Skeletal muscle cell (primary cell): ENCODE data around the gene ANO6.
"Not testable (repeated sequence)": the region's sequence is repeated elsewhere in the genome, so short reads cannot be mapped to it uniquely, and the experiment has no call there.

Experiments
- DNase-seq: peaks from one replicate; pipeline ENCODE4 v3.0.0-alpha.2; 2010; ENCODE audit warnings: low read depth
- H3K4me3 ChIP-seq: 2 replicates; pipeline ENCODE4 v1.5.1; 2011; ENCODE audit warnings: low read depth, mild to moderate bottlenecking, control low read depth, low read length, moderate library complexity

ANO6 gene

DNA sequence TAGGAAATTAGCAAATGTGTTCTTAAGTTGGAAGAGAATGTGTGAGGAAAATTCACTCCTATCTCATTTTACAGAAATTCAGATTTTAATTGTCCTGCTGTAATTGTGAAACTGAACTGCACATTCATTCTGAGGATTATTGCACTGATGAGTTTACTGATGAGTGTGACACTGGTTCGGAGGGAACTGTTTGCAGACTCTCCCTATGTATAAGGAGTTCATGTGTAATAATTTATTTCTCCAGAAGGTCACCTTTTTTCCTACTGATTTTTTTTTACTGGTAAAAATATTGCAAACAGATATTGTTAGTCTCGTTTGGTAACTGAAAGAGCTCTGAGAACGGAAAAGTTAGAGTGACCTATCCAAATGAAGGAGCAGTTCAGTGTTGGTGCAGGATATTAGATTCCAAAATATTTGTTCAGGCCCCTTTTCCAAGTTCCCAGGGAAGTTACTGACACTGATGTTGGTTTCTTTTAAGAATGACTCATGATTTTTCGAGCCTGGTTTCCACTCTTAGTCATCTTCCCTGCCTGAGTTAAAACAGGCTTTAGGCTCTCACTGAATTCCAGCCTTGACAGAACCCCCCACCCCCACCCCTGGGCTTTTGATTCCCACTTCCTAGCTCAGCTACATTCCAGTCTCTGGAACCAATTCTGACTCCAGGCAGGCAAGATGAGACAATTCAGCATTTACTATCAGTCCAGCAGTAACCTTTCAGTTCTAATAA is 18.4 kb downstream of the ANO6 start:
- H3K4me3 ChIP-seq, result peak overlapping the region; percentile 16
- peak; percentile 96 for DNase-seq

DNA sequence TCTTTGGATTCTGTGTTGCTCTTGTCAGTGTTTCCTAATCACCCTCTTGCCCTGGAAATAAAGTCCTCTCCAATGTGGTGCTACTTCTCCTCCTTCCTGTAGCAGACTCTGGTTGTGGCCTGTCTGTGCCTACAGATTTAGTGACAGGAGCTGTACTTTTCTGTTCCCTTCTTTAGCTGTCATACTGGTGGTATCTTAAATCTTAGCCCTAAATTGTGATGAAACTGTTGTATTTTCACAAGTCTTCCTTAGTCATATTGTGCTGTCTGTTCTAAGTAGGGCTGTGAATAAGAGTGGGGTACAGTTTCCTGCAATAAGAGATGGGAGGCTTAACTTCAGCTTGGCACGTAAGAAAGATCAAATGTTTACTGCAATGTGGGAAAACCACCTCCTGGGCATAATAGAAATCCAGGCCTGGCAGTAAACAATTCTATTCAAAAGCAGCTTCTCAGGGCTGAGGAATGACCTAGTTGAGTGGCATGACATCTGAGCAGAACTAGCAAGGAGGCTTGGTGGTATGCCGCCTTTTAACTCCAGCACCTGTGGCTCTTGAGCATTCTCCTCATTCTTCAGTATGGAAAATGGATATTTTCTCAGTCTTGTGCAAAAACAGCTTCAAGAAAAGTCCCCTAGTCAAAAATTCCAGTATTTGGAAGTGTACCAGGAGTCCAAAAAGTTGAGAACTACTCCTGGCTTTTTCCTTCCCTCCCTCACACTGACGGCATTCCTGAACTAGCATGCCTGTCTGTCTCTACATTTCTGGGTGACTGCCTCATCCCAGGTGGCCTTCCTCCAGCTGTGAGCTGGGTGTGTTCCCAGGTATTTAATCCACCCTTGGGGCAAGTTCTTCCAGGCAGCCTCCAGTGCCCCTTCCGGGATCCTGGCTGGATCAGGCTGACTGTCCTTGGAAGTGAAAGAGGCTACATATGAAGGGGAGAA is 19.5 kb downstream of the ANO6 start:
- H3K4me3 ChIP-seq, result peak overlapping the region; percentile 16
- peak; percentile 76 for DNase-seq

DNA sequence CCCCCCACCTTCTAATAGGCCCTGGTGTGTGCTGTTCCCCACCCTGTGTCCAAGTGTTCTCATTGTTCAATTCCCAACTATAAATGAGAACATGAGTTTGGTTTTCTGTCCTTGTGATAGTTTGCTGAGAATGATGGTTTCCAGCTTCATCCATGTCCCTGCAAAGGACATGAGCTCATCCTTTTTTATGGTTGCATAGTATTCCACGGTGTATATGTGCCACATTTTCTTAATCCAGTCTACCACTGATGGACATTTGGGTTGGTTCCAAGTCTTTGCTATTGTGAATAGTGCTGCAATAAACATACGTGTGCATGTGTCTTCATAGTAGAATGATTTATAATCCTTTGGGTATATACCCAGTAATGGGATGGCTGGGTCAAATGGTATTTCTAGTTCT is 20.5 kb downstream of the ANO6 start:
- H3K4me3 ChIP-seq, DNase-seq: not testable (repeated sequence)

DNA sequence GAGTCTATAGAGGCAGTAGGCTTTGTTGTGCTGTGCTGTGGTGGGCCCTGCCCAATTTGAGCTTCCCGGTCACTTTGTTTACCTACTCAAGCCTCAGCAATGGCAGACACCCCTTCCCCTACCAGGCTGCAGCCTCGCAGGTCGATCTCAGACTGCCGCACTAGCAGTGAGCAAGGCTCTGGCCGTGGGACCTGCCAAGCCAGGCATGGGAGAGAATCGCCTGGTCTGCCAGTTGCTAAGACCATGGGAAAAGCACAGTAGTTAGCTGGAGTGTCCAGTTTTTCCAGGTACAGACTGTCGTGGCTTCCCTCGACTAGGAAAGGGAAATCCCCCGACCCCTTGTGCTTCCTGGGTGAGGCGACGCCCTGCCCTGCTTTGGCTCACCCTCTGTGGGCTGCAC is 26.3 kb downstream of the ANO6 start:
- no peak for DNase-seq
- no peak overlapping the region for H3K4me3 ChIP-seq

DNA sequence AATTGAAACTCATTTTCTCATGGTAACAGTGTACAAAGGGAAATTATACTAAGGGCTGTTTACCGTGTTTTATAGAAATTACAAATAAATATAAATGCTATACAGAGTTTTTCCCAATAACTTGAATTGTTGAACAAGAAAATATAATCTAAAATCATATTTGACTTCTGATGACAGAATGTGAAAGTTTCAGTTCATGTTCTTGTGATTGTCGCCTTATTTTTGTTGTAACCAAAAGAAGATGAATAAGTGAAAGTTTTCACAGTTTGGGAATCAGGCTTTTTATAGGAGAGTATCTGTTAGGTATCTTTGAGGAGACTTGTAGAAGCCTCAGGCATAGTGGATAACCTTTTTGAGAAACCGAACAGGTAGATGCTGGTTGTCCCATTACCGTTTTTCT is 28.1 kb downstream of the ANO6 start:
- no peak for DNase-seq
- no peak overlapping the region for H3K4me3 ChIP-seq

DNA sequence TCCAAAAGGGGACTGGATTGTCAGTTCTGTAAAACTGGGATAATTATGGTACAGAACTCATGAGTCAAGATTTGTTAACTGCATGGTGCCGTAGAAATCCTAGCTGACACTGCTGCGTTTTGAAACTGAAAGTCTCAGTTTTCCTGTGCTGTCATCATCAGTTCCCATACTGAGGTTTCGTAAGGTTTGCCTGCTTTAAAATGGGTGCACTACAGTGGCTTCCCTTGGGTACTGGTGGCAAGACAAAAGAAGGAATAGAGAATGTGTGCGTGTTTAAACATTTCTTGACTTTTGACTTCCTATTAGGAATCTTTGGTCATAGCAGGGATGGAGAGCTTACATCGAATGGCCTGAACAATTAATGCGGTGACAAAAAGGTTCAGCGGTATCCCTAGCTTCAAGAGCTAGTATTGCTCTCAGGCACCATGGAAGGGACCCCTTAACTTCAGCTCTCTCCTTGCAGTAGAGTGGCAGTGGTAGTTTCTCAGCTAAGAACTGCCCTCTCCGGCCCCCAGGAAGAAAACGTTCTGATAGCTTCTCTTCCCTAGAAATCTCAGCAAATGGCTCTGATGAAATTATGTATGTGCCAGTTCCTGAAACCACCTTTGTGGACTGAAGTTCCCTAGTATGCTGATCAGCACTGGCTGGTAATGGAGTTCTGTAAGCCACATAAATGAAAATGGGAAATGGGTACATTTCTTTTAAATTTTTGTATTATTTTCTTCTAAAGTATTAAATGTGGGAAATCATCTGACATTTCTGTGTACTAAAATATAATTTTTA is 28.9 kb downstream of the ANO6 start:
- DNase-seq, result no peak
- H3K4me3 ChIP-seq, result no peak overlapping the region

DNA sequence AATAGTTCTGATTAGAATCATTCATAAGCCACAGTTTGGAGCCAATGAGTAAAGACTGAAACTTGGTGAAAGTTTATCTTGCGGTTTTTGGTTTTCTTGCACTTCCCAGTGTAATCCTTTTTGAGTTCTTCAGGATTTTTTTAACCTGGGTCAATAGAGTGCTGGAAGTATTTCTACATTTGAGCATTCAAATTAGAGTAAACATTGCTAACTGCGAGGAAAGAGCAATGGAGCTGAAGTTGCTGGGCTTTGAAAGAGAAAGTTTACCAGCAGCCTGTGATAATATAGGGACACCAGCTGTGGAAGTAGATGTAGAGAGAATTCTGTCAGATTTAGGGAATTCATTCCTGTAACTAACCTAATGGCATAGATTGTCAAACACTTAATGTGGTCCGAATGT is 30.3 kb downstream of the ANO6 start:
- DNase-seq, result no peak
- H3K4me3 ChIP-seq, result no peak overlapping the region

DNA sequence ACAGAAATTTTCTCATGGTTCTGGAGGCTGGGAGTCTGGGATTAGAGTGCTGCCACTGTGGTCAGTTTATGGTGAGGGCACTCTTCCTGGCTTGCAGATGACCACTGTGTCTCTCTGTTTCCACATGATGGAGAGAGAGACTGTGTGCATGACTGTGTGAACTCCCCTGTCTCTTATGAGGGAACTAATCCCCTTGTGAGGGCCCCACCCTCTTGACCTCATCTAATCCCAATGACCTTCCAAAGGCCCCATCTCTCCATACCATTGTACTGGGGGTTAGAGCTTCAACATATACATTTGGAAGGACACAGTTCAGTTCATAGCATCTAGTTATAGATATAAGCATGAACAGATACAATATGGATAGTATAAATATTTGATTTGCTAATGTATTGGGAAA is 31.7 kb downstream of the ANO6 start:
- DNase-seq, result no peak
- H3K4me3 ChIP-seq, result no peak overlapping the region

DNA sequence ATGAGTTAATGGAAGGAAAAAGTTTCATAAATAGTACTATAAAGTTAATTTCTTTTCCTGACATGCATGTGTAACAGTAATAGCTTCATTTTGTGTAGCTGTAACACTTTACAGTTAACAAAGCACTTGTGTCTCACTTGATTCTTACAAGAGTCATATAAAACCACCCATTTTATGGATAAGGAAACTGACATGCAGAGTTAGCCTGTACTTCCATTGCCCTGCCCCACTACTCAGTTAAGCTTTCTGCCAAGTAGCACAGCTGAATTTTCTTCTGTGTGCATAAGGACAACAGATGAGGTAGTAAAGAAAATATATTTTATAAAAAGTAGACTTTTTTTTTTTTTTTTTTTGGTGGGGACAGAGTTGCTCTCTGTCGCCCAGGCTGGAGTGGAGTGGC is 32.2 kb downstream of the ANO6 start:
- no peak overlapping the region for H3K4me3 ChIP-seq
- DNase-seq, result no peak

DNA sequence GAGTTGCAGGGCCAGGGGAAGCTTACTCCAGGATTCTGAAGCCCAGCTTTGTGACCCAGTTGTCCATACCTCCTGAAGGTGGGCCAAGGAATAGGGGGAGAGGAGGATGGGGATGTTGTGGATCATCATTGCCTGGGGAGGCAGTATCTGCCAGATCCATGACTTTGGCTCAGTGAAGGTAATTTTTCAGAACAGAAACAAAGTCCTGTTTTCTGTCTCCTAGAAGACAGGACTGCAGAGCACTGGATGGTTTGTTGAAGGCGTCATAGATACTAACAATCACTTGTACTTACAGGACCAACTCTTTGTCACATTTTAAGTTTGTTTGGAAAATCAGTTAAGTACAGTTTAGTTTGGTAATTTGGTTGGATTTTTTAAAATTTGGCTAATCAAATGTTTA is 38.4 kb downstream of the ANO6 start:
- H3K4me3 ChIP-seq, result no peak overlapping the region
- no peak for DNase-seq

DNA sequence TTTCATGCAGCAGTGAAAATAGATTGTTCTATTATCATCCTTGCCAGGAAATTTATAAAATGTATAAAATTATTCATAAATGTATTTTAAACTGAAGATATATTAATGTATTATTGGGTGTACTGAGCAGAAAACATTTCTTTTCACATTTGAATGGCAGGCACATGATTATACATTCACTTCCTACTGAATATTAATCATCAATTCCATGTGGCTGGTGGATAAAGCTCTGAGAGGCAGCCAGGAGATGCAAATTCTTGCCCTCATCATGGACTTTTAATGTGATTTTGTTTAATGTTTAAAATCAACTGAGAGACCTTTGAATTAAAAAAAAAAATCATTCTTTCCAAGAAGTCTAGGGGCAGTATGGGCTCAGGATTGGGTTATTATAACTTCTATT is 40.8 kb downstream of the ANO6 start:
- DNase-seq, result no peak
- H3K4me3 ChIP-seq, result no peak overlapping the region

DNA sequence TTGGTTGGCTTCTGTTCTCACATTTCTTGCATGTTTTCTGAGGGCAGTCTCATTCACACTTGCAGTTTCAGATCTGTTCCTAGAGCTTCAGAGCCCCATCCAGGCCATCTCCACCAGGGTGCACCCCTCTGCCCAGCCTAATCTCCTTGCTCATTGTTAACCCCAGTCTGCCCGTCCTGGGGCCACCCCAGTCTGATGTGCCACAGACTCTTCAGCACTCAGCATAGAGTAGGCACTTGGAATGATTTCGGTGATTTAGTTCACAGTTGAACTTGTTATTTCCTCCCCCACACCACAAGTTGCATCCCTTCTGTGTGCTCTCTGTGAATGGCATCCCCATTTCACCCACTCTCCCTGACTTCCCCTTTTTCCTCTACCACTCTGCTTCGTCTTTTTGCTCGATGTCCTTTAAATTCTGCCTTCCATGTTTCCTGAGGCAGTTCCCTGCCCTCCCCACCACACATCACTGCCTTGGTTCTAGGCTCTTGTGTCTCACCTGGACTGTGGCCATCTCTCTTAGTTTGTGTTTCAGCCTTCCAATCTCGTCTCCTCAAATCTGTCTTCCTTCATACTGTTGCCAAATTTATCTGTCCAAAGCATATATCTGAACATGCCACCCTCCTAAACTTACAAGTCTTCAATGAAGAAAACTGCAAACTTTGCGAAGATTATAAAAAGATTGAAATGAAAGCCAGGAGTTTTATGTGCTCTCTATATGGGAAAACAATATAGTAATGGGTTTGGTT is 41.5 kb downstream of the ANO6 start:
- H3K4me3 ChIP-seq, result no peak overlapping the region

DNA sequence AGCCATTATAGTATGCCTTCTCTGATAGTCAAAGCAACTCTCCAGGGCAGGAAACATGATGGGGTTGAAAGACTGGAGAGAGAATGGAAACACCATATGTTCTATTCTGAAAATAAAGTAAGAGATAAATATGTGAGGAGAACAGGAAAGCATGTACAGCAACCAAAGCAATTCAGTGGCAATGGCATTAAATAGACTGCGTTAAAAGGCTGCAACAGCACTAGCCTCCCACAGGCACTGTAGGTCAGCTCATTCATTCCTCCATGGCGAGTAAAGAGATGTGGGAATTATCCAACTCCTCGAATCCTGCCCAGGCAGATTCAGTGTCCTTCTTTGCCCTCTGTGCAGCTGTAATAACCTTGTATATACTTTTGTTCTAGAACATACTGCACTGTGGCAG is 43.8 kb downstream of the ANO6 start:
- DNase-seq, result peak; percentile 71
- H3K4me3 ChIP-seq, result no peak overlapping the region

More for the DNA sequence above, 41.5 kb downstream of the ANO6 start:
- no peak for DNase-seq

DNA sequence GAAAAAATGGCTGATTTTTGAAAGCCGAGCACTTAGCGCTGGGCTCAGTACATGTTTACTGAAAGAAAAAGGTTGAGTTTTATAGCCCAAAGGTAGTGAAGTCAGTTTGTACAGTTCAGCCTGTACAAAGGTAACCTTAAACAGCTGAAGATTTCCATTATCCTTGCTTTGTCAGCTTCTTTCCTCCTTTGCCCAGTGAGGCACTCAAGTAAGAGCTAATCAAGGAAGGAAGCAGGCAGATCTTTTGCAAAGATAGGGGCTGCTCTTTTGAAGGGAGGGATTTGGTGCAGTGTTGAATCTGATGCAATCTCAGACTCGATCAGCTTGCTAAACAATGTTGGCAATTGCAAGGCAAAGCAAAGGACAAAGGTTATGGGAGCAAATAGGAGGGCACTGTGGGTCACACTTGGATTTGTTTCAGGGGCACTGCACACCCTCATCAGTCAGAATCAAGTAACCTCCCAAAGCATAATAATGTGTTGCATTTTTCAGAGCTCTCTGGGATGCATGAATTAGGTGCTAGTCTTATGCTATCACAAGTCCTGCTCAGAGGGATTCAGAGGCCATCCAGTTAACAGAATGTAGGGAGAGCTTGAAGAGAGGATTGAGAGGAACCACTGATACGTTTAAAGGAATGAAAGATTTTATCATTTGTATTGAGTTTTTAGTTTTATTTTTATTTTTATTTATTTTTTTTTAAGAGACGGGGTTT is 44.4 kb downstream of the ANO6 start:
- no peak for DNase-seq
- H3K4me3 ChIP-seq, result no peak overlapping the region

DNA sequence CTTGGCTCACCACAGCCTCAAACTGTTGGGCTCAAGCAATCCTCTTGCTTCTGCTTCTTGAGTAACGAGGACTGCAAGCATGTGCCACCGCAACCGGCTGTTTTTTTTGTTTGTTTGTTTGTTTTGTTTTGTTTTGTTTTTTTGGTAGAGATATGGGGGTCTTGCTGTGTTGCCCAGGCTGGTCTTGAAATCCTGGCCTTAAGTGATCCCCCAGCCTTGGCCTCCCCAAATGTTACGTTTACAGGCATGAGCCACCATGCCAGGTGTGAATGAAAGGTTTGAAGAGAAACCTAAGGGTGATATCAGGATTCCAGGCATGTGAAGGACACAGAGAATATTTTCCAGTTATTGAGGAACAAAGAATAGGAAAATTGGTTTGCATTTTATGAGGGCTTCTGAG is 45.0 kb downstream of the ANO6 start:
- H3K4me3 ChIP-seq, result no peak overlapping the region
- no peak for DNase-seq

DNA sequence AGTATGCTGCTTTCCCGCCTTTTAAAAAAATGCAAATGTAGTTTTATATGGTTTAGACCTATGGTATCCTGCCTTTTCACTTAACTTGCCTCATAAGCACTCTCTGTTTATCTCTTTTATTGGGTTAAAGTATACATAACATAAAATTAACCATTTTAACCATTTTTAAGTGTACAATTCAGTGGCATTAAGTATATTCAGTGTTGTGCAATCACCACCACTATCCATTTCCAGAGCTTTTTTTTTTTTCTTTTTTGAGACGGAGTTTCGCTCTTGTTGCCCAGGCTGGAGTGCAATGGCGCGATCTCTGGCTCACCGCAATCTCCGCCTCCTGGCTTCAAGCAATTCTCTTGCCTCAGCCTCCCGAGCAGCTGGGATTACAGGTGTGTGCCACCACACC is 46.3 kb downstream of the ANO6 start:
- DNase-seq, H3K4me3 ChIP-seq: not testable (repeated sequence)

DNA sequence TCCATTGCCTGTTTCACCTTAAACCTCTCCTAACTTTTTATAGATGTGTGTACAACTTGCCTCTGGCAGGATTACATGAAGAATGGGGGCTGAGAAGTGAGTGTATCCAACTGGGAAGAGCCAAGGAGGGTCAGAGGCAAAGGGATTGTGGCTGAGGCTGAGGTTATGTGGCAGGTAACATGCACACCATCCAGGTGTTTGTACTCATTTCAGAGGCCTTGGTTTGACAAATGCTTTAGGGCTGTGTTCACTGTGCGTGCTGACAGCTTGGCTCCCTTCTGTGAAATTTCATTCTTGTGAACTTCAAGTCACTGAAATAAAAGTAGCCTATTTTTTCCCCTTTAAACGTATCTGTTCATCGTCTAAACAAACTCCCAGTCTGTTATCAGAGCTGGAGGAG is 47.7 kb downstream of the ANO6 start:
- no peak for DNase-seq
- H3K4me3 ChIP-seq, result no peak overlapping the region

DNA sequence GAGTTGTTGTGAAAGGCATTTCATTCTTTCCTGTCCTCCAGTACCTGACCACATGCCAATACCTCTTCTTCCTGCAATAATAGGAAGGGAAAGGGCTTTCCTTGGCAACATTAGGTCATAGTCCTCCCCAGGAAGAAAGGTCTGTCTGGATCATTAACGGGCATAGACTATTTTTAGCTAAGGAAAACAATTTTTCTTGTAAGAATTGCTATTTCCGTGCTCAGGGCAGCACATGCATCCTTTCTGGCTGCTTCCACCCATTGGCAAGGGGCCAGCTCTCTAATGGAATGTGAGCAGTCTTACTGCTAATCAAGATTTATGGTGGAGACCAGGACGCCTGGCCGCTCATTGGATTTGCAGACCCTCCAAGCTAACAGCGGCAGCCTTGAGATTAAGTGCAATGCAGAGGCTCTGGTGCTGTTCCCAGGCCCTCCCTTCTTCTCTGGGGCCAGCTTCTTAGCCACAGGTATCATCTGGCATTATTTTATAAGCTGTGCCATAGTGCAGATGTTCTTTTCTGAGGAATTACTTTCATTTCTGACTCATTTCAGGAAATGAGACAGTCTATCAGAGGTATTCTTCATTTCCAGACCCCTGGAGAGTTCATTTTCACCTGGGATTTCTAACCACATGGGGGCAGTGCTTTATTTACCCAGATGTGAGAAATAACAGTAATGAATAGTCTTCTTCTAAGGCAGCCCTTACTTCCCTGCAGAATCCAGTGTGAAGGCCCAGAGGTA is 52.9 kb downstream of the ANO6 start:
- DNase-seq, result peak; percentile 78
- H3K4me3 ChIP-seq, result peak overlapping the region; percentile 3
